Body of pancreas (tissue), 4 donors: ENCODE data around the gene FAM50A. TPM values are rescaled to one million over a fixed set of nuclear protein-coding genes. Genes with fewer than 3 reads are reported as not detected.

ENCODE experiments used
- ATAC-seq: fragments of 150-250 bp; one replicate; pipeline ENCODE4 v1.9.1; 2016
- DNase-seq, 4 donors: peaks; one replicate each; pipeline ENCODE4 v3.0.0-alpha.2; 2019
- H3K27ac ChIP-seq, 4 donors: fragments of 200-600 bp; sonication (generic); 1 replicate in 3 of 4; 2 replicates in 1 of 4; pipeline versions ENCODE4 v1.5.1 to v1.6.1; 2016 to 2019; ENCODE audit warnings: mild to moderate bottlenecking in 1 of 4, mixed read lengths in 1 of 4, moderate library complexity in 1 of 4
- H3K27me3 ChIP-seq, 2 donors: fragments of 200-600 bp; sonication (generic); one replicate each; pipeline ENCODE4 v1.6.0; 2016; ENCODE audit warnings: mild to moderate bottlenecking in 1 of 2
- H3K36me3 ChIP-seq, 2 donors: fragments of 200-600 bp; sonication (generic); replicated peaks in 1 of 2; 2 replicates each; pipeline ENCODE4 v1.5.1; 2016; ENCODE audit warnings: low read depth in 2 of 2; ENCODE audit not compliant: insufficient read depth in 1 of 2
- H3K4me1 ChIP-seq: fragments of 200-600 bp; sonication (generic); one replicate; pipeline ENCODE4 v1.6.0; 2016
- H3K4me3 ChIP-seq, 2 donors: fragments of 200-600 bp; sonication (generic); 1 replicate in 1 of 2; 2 replicates in 1 of 2; pipeline ENCODE4 v1.5.1; 2016 to 2019
- H3K9me3 ChIP-seq, 3 donors: fragments of 200-600 bp; sonication (generic); 1 replicate in 2 of 3; 2 replicates in 1 of 3; pipeline ENCODE4 v1.5.1; 2016
- CTCF ChIP-seq, 7 experiments: fragments of 450-650 bp in 4 of 7; fragments of 200-600 bp in 3 of 7; sonication (generic) in 3 of 7; IDR thresholded peaks; one replicate each; pipeline ENCODE4 v1.5.1; 2016 to 2019; ENCODE audit warnings: antibody characterized with exemption in 7 of 7
- POLR2A ChIP-seq, 3 donors: fragments of 450-650 bp; IDR thresholded peaks; one replicate each; pipeline ENCODE4 v1.6.1; 2016; ENCODE audit warnings: antibody characterized with exemption in 3 of 3, mild to moderate bottlenecking in 2 of 3
- WGBS, 2 donors: methylation state at CpG; one replicate each; pipeline ENCODE4 v1.1.5; 2017; 5-methylcytosine and 5-hydroxymethylcytosine counted together
- intact Hi-C: fragments of 100-400 bp; cut with DNase I; formaldehyde crosslinking; loops from one replicate; pipeline ENCODE4 v1.15.1; 2023
- total RNA-seq, 2 donors: library from RNA; depleted of rRNA; stranded (reverse); fragments of >200 nt; gene quantifications; one replicate each; pipeline ENCODE4 v1.1.0, GENCODE V29; 2016

Gene FAM50A
- total RNA-seq, 2 donors from 2014 or later = 14.5 to 48.8 TPM

GRCh38 chrX:154404625-154405192, 39.2 kb upstream of the FAM50A start:
- H3K9me3 ChIP-seq = no peaks in the 10 kb centered on the region
- intact Hi-C loops = no loop called here
- no peak overlapping the region for H3K27ac ChIP-seq
- no peak overlapping the region for H3K4me3 ChIP-seq
- ATAC-seq (no peak), DNase-seq (no peak)
- H3K27me3 ChIP-seq = no peaks in the 10 kb centered on the region
- WGBS, 2 donors = 83 to 90% methylated on average over 3 to 12 of the region's 16 CpGs
- TF ChIP-seq POLR2A (IDR thresholded peaks at IDR 0.05) (no peak), CTCF (IDR thresholded peaks at IDR 0.05) (no peak)
- H3K4me1 ChIP-seq = peaks cover 19% of the 10 kb centered on the region
- H3K36me3 ChIP-seq = no peaks in the 10 kb centered on the region

GRCh38 chrX:154408659-154409221, 35.2 kb upstream of the FAM50A start:
- Histone ChIP-seq H3K36me3 (no peaks in the 10 kb centered on the region), H3K4me3 (no peak overlapping the region), H3K9me3 (no peaks in the 10 kb centered on the region), H3K27me3 (no peaks in the 10 kb centered on the region), H3K4me1 (peaks cover 12% of the 10 kb centered on the region), H3K27ac (peak overlapping the region in 2 of 4 donors; percentile 36 to 63)
- no peak for DNase-seq
- ATAC-seq = no peak
- intact Hi-C loops = no loop called here
- no peak for TF ChIP-seq POLR2A (IDR thresholded peaks at IDR 0.05)
- no peak for TF ChIP-seq CTCF (IDR thresholded peaks at IDR 0.05)
- WGBS, 2 donors = 59 to 84% methylated on average over 5 to 10 of the region's 10 CpGs

GRCh38 chrX:154409222-154409871, 34.6 kb upstream of the FAM50A start, which contains the start of gene DNASE1L1:
Gene DNASE1L1, minus strand, starts transcription at chrX:154409254. Its CDS starts 3,686 bp downstream, at chrX:154405568.
- no peaks in the 10 kb centered on the region for H3K27me3 ChIP-seq
- DNase-seq (peak; percentile 50 to 81 (median 74)), ATAC-seq (peak; percentile 22)
- H3K27ac ChIP-seq = peak within 1 kb of the TSS in 2 of 4 donors; percentile 36 to 63
- intact Hi-C loops = no loop called here
- WGBS, 2 donors = 64 to 67% methylated on average over 3 to 6 of the region's 26 CpGs
- H3K4me1 ChIP-seq = peaks cover 12% of the 10 kb centered on the region
- H3K36me3 ChIP-seq = no peaks in the 10 kb centered on the region
- TF ChIP-seq POLR2A (IDR thresholded peaks at IDR 0.05) (peak in 1 of 3 donors; percentile 24), CTCF (IDR thresholded peaks at IDR 0.05) (no peak)
- H3K4me3 ChIP-seq = no peak within 1 kb of the TSS
- no peaks in the 10 kb centered on the region for H3K9me3 ChIP-seq

- Histone ChIP-seq H3K4me3 (peak overlapping the region; percentile 52 to 76), H3K9me3 (no peaks in the 10 kb centered on the region), H3K27ac (peak overlapping the region; percentile 70 to 90 (median 80)), H3K4me1 (peaks cover 12% of the 10 kb centered on the region), H3K27me3 (no peaks in the 10 kb centered on the region), H3K36me3 (no peaks in the 10 kb centered on the region)
- DNase-seq = peak; percentile 44 to 76 (median 66)
- no peak for TF ChIP-seq CTCF (IDR thresholded peaks at IDR 0.05)
- peak in 1 of 3 donors; percentile 2 for TF ChIP-seq POLR2A (IDR thresholded peaks at IDR 0.05)
- ATAC-seq = peak; percentile 74
- 0% methylated on average over 6 of the region's 29 CpGs; no CpG with 5 or more reads in 1 of the 2 donors for WGBS, 2 donors
- intact Hi-C loops = no loop called here
These were observed 32.0 kb upstream of the FAM50A start for GRCh38 chrX:154411981-154412340.
